ENCODE measurements around the gene WDR5.

DNA sequence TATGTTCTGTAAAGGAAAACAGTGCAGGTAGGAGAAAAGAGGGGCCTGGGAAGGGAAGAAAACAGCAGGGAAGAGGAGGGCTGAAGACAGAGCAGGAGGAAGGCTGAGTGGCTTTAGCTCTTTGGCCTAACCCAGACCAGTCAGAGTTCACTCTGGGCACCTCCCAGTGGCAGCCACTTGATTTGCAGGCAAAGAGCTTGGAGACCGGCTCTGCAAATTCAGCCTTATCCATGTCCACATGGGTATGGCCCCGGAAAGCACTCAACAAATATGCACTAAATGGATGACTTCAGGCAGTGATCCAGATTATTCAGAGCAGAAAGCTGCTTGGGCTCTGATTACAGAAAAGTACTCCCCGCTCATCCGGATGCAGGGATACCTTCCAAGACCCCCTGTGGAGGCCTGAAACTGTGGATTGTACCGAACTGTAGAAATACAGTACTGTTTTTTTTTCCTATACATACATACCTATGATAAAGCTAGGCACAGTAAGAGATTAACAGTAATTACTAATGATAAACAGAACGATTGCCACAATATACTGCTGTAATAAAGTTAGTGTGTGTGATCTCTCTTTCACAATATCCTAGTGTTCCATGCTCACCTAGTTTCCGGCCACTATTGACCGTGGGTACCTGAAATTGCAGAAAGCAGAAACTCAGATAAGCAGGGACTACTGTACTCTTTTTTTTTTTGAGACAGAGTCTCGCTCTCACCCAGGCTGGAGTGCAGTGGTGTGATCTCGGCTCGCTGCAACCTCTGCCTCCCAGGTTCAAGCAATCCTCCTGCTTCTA lies 33.1 kb downstream of the WDR5 start:
- TF ChIP-seq, protein P1, sequence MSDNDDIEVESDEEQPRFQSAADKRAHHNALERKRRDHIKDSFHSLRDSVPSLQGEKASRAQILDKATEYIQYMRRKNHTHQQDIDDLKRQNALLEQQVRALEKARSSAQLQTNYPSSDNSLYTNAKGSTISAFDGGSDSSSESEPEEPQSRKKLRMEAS (CRISPR knock-in tag; IDR thresholded peaks at IDR 0.05) = no peak
- TF ChIP-seq, protein P2, sequence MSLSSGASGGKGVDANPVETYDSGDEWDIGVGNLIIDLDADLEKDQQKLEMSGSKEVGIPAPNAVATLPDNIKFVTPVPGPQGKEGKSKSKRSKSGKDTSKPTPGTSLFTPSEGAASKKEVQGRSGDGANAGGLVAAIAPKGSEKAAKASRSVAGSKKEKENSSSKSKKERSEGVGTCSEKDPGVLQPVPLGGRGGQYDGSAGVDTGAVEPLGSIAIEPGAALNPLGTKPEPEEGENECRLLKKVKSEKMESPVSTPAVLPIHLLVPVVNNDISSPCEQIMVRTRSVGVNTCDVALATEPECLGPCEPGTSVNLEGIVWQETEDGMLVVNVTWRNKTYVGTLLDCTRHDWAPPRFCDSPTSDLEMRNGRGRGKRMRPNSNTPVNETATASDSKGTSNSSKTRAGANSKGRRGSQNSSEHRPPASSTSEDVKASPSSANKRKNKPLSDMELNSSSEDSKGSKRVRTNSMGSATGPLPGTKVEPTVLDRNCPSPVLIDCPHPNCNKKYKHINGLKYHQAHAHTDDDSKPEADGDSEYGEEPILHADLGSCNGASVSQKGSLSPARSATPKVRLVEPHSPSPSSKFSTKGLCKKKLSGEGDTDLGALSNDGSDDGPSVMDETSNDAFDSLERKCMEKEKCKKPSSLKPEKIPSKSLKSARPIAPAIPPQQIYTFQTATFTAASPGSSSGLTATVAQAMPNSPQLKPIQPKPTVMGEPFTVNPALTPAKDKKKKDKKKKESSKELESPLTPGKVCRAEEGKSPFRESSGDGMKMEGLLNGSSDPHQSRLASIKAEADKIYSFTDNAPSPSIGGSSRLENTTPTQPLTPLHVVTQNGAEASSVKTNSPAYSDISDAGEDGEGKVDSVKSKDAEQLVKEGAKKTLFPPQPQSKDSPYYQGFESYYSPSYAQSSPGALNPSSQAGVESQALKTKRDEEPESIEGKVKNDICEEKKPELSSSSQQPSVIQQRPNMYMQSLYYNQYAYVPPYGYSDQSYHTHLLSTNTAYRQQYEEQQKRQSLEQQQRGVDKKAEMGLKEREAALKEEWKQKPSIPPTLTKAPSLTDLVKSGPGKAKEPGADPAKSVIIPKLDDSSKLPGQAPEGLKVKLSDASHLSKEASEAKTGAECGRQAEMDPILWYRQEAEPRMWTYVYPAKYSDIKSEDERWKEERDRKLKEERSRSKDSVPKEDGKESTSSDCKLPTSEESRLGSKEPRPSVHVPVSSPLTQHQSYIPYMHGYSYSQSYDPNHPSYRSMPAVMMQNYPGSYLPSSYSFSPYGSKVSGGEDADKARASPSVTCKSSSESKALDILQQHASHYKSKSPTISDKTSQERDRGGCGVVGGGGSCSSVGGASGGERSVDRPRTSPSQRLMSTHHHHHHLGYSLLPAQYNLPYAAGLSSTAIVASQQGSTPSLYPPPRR (CRISPR knock-in tag; IDR thresholded peaks at IDR 0.05; ENCODE audit: borderline replicate concordance) = no peak
- TF ChIP-seq EZH2 (IDR thresholded peaks at IDR 0.05; ENCODE audit: borderline replicate concordance, low read depth, low read length) (no peak), MAFK (IDR thresholded peaks at IDR 0.05; ENCODE audit: low read length) (no peak), ZNF445 (CRISPR knock-in tag; IDR thresholded peaks at IDR 0.05; ENCODE audit: low read depth) (no peak)

Measured in K562 (cell line).